ENCODE results near the gene PEX14. TPM values are rescaled to one million over a fixed set of nuclear protein-coding genes. Genes with fewer than 3 reads are reported as not detected.

The PEX14 gene
- total RNA-seq, 2 experiments from 2014 or later = 13.3 to 14.8 TPM

GRCh38 chr1:10507111-10507879 is 32.5 kb downstream of the PEX14 start:
- H3K27ac ChIP-seq (ENCODE audit: low read depth in 1 of 2, low read length in 2 of 2) = no peak overlapping the region
- no peaks in the 10 kb centered on the region for H3K36me3 Mint-ChIP-seq (ENCODE audit: low read depth)
- H3K4me3 ChIP-seq (ENCODE audit: low read length) = no peak overlapping the region
- intact Hi-C loops (cut with DNase I, micrococcal nuclease) = loop anchor here in 1 of 2 experiments (1.0 to 5.0 kb wide), 2 partner anchors 12 to 435 kb away; no protein-coding TSS in a partner anchor
- H3K27ac Mint-ChIP-seq = peak overlapping the region; percentile 64
- peak; percentile 76 for ATAC-seq (ENCODE audit: poor library complexity)
- no peaks in the 10 kb centered on the region for H3K9me3 ChIP-seq (ENCODE audit: control insufficient read depth in 1 of 2, insufficient read depth in 1 of 2, low read length in 2 of 2)
- no peaks in the 10 kb centered on the region for H3K27me3 ChIP-seq (ENCODE audit: control insufficient read depth in 1 of 2, insufficient read depth in 2 of 2, low read length in 2 of 2)
- CTCF ChIA-PET = interaction anchor here (0.6 to 9.0 kb wide), 22 partner anchors 9 to 557 kb away, joined by 3 to 126 read pairs (median 5); partner anchors contain the start of gene CENPS
- H3K4me1 Mint-ChIP-seq (ENCODE audit: low read depth) = peaks cover 58% of the 10 kb centered on the region
- no peaks in the 10 kb centered on the region for H3K27me3 Mint-ChIP-seq
- H3K4me1 ChIP-seq (ENCODE audit: insufficient read depth, low read length) = peaks cover 43% of the 10 kb centered on the region
- no peaks in the 10 kb centered on the region for H3K9me3 Mint-ChIP-seq
- no peaks in the 10 kb centered on the region for H3K36me3 ChIP-seq (ENCODE audit: insufficient read depth, low read length)
- peak; percentile 37 to 76 (median 50) for DNase-seq
- peak overlapping the region; percentile 0 for H3K4me3 Mint-ChIP-seq
- POLR2A ChIA-PET = interaction anchor here (1.0 to 4.9 kb wide), 2 partner anchors 9 to 12 kb away, joined by 3 to 33 read pairs; no protein-coding TSS in a partner anchor
- peak; percentile 79 for TF ChIP-seq CTCF (IDR thresholded peaks at IDR 0.05)

- Mint-ChIP-seq H3K4me3 (no peak overlapping the region), H3K27me3 (no peaks in the 10 kb centered on the region), H3K36me3 (ENCODE audit: low read depth) (no peaks in the 10 kb centered on the region), H3K9me3 (no peaks in the 10 kb centered on the region), H3K27ac (no peak overlapping the region), H3K4me1 (ENCODE audit: low read depth) (peaks cover 66% of the 10 kb centered on the region)
- intact Hi-C loops (cut with DNase I, micrococcal nuclease) = loop anchor here in 1 of 2 experiments (5.0 kb wide), 1 partner anchor 434 kb away; no protein-coding TSS in a partner anchor
- Histone ChIP-seq H3K4me1 (ENCODE audit: insufficient read depth, low read length) (peaks cover 56% of the 10 kb centered on the region), H3K36me3 (ENCODE audit: insufficient read depth, low read length) (no peaks in the 10 kb centered on the region), H3K27me3 (ENCODE audit: control insufficient read depth in 1 of 2, insufficient read depth in 2 of 2, low read length in 2 of 2) (no peaks in the 10 kb centered on the region), H3K9me3 (ENCODE audit: control insufficient read depth in 1 of 2, insufficient read depth in 1 of 2, low read length in 2 of 2) (no peaks in the 10 kb centered on the region), H3K4me3 (ENCODE audit: low read length) (no peak overlapping the region), H3K27ac (ENCODE audit: low read depth in 1 of 2, low read length in 2 of 2) (no peak overlapping the region)
- ChIA-PET CTCF (interaction anchor here (0.8 to 9.0 kb wide), 3 partner anchors 13 to 401 kb away, joined by 3 to 126 read pairs (median 4); partner anchors contain the start of gene CENPS), POLR2A (interaction anchor here (0.5 to 4.9 kb wide), 2 partner anchors 13 to 122 kb away, joined by 3 to 33 read pairs; no protein-coding TSS in a partner anchor)
- no peak for TF ChIP-seq CTCF (IDR thresholded peaks at IDR 0.05)
- DNase-seq (no peak), ATAC-seq (ENCODE audit: poor library complexity) (no peak)
Observed at GRCh38 chr1:10508511-10508951, 33.8 kb downstream of the PEX14 start.

DNA sequence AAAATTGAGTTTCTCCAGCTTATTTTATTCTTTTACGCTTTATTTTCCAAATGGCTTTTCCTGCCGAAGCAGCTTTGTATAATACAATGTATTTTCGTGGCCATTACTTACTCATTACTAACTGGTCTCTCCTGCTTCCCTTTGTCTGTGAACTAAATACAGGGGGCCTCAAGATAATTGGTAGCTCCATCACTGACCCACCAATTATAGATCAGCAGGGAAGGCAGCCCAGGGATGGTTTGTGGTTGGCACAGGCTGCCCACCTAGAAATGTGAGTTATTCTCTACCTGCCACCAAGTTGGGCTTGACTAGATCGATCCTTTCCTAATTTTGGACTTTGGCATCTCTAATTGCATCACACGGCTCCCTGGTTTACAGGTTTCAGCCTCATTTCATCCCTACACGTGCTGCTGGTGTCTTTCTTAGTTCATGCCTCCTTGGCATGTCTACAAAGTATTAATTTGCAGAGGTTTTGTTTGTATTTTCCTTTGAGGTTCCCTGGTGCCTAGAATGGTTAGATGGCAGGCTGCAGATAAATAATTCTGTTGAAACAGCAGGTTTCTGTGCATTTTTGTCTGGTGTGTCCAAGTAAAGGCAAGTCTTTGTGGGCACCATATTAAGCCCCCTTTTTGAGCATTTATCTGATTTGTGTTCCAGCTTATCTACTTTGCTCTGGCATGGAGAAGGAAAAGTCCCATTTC is 35.2 kb downstream of the PEX14 start:
- ATAC-seq (ENCODE audit: poor library complexity) (no peak), DNase-seq (no peak)
- no peaks in the 10 kb centered on the region for H3K36me3 Mint-ChIP-seq (ENCODE audit: low read depth)
- POLR2A ChIA-PET = interaction anchor here (1.4 to 4.9 kb wide), 3 partner anchors 14 to 35 kb away, joined by 8 to 33 read pairs (median 20); partner anchors contain the start of gene PEX14
- H3K27ac Mint-ChIP-seq = peak overlapping the region; percentile 83
- H3K27me3 Mint-ChIP-seq = no peaks in the 10 kb centered on the region
- TF ChIP-seq CTCF (IDR thresholded peaks at IDR 0.05) = no peak
- Histone ChIP-seq H3K4me3 (ENCODE audit: low read length) (peak overlapping the region; percentile 38), H3K36me3 (ENCODE audit: insufficient read depth, low read length) (no peaks in the 10 kb centered on the region), H3K4me1 (ENCODE audit: insufficient read depth, low read length) (peaks cover 69% of the 10 kb centered on the region), H3K9me3 (ENCODE audit: control insufficient read depth in 1 of 2, insufficient read depth in 1 of 2, low read length in 2 of 2) (no peaks in the 10 kb centered on the region), H3K27ac (ENCODE audit: low read depth in 1 of 2, low read length in 2 of 2) (peak overlapping the region; percentile 70 to 80), H3K27me3 (ENCODE audit: control insufficient read depth in 1 of 2, insufficient read depth in 2 of 2, low read length in 2 of 2) (no peaks in the 10 kb centered on the region)
- no peaks in the 10 kb centered on the region for H3K9me3 Mint-ChIP-seq
- H3K4me1 Mint-ChIP-seq (ENCODE audit: low read depth) = peaks cover 74% of the 10 kb centered on the region
- CTCF ChIA-PET = interaction anchor here (1.7 to 9.0 kb wide), 2 partner anchors 14 to 80 kb away, joined by 4 to 126 read pairs; partner anchors contain the start of gene CENPS
- H3K4me3 Mint-ChIP-seq = peak overlapping the region; percentile 75
- intact Hi-C loops (cut with DNase I, micrococcal nuclease) = loop anchor here (5.0 to 10.0 kb wide), 4 partner anchors 125 to 432 kb away; no protein-coding TSS in a partner anchor
